ENCODE results near the gene NPPB.

GRCh38 chr1:11831945-11832725 lies 26.6 kb downstream of the NPPB start:
- TF ChIP-seq CTCF (conservative IDR thresholded peaks at IDR 0.05; ENCODE audit: low read depth in 2 of 2) = no peak
- no peak for TF ChIP-seq EZH2phosphoT487 (IDR thresholded peaks at IDR 0.05; ENCODE audit: unreplicated experiment)
- no peak for TF ChIP-seq STAT1 (IDR thresholded peaks at IDR 0.05; ENCODE audit: unreplicated experiment)
- no peak for TF ChIP-seq REST (IDR thresholded peaks at IDR 0.05; ENCODE audit: unreplicated experiment)
- TF ChIP-seq EZH2 (IDR thresholded peaks at IDR 0.05; ENCODE audit: low read depth, unreplicated experiment) = no peak
- no peak for TF ChIP-seq POLR2AphosphoS5 (IDR thresholded peaks at IDR 0.05; ENCODE audit: low read depth)
- no peak for TF ChIP-seq CREB1 (CRISPR knock-in tag; IDR thresholded peaks at IDR 0.05; ENCODE audit: low read depth)
- TF ChIP-seq NANOG (IDR thresholded peaks at IDR 0.05; ENCODE audit: borderline replicate concordance) = no peak
- TF ChIP-seq ZNF114 (CRISPR knock-in tag; IDR thresholded peaks at IDR 0.05) = no peak
- TF ChIP-seq ETS1 (IDR thresholded peaks at IDR 0.05) = no peak
- TF ChIP-seq JUNB (IDR thresholded peaks at IDR 0.05; ENCODE audit: unreplicated experiment) = no peak
- no peak for TF ChIP-seq ZNF462 (CRISPR knock-in tag; IDR thresholded peaks at IDR 0.05)
- no peak for TF ChIP-seq ZNF331 (CRISPR knock-in tag; IDR thresholded peaks at IDR 0.05; ENCODE audit: low read depth)

All from GM23338 (cell line).